ENCODE results near the gene ABCC2.
"Not testable (repeated sequence)": the region's sequence is repeated elsewhere in the genome, so short reads cannot be mapped to it uniquely, and the experiment has no call there.

ABCC2 gene

GRCh38 chr10:99809931-99810615, 27.6 kb downstream of the ABCC2 start:
- Histone ChIP-seq H3K27ac (ENCODE audit: low read depth, low read length) (no peak overlapping the region), H3K9me3 (ENCODE audit: insufficient read depth, low read depth, low read length) (0 out of 2 replicates have a peak, but pooled peaks cover 7% of the 10 kb centered on the region), H3K4me3 (ENCODE audit: low read length) (no peak overlapping the region), H3K9ac (ENCODE audit: low read depth, low read length) (no peak overlapping the region), H3K27me3 (ENCODE audit: insufficient read depth, low read length) (no peaks in the 10 kb centered on the region), H3K4me1 (ENCODE audit: insufficient read depth, low read length) (no peaks in the 10 kb centered on the region), H3K36me3 (ENCODE audit: insufficient read depth, low read length) (no peaks in the 10 kb centered on the region)
- 93% methylated on average over 7 of the region's 7 CpGs for WGBS

GRCh38 chr10:99812177-99812576, 29.7 kb downstream of the ABCC2 start:
- Histone ChIP-seq H3K36me3 (ENCODE audit: insufficient read depth, low read length) (no peaks in the 10 kb centered on the region), H3K27ac (ENCODE audit: low read depth, low read length) (no peak overlapping the region), H3K9ac (ENCODE audit: low read depth, low read length) (no peak overlapping the region), H3K4me3 (ENCODE audit: low read length) (no peak overlapping the region), H3K27me3 (ENCODE audit: insufficient read depth, low read length) (no peaks in the 10 kb centered on the region), H3K4me1 (ENCODE audit: insufficient read depth, low read length) (no peaks in the 10 kb centered on the region), H3K9me3 (ENCODE audit: insufficient read depth, low read depth, low read length) (0 out of 2 replicates have a peak, but pooled peaks cover 7% of the 10 kb centered on the region)
- WGBS: 95% methylated on average over 2 of the region's 2 CpGs

GRCh38 chr10:99814143-99814542, 31.7 kb downstream of the ABCC2 start:
- Histone ChIP-seq H3K4me3 (ENCODE audit: low read length) (no peak overlapping the region), H3K9me3 (ENCODE audit: insufficient read depth, low read depth, low read length) (0 out of 2 replicates have a peak, but pooled peaks cover 7% of the 10 kb centered on the region), H3K36me3 (ENCODE audit: insufficient read depth, low read length) (no peaks in the 10 kb centered on the region), H3K27ac (ENCODE audit: low read depth, low read length) (no peak overlapping the region), H3K9ac (ENCODE audit: low read depth, low read length) (no peak overlapping the region), H3K27me3 (ENCODE audit: insufficient read depth, low read length) (no peaks in the 10 kb centered on the region), H3K4me1 (ENCODE audit: insufficient read depth, low read length) (no peaks in the 10 kb centered on the region)
- 87% methylated on average over 5 of the region's 8 CpGs for WGBS

GRCh38 chr10:99815621-99816020, 33.2 kb downstream of the ABCC2 start:
- Histone ChIP-seq H3K9ac (ENCODE audit: low read depth, low read length) (no peak overlapping the region), H3K9me3 (ENCODE audit: insufficient read depth, low read depth, low read length) (0 out of 2 replicates have a peak, but pooled peaks cover 7% of the 10 kb centered on the region), H3K4me1 (ENCODE audit: insufficient read depth, low read length) (no peaks in the 10 kb centered on the region), H3K27ac (ENCODE audit: low read depth, low read length) (no peak overlapping the region), H3K27me3 (ENCODE audit: insufficient read depth, low read length) (no peaks in the 10 kb centered on the region), H3K36me3 (ENCODE audit: insufficient read depth, low read length) (no peaks in the 10 kb centered on the region), H3K4me3 (ENCODE audit: low read length) (no peak overlapping the region)
- WGBS: 99% methylated on average over 2 of the region's 2 CpGs

- Histone ChIP-seq H3K36me3 (ENCODE audit: insufficient read depth, low read length) (no peaks in the 10 kb centered on the region), H3K9ac (ENCODE audit: low read depth, low read length) (no peak overlapping the region), H3K9me3 (ENCODE audit: insufficient read depth, low read depth, low read length) (no peaks in the 10 kb centered on the region), H3K4me1 (ENCODE audit: insufficient read depth, low read length) (no peaks in the 10 kb centered on the region), H3K27ac (ENCODE audit: low read depth, low read length) (no peak overlapping the region), H3K4me3 (ENCODE audit: low read length) (no peak overlapping the region), H3K27me3 (ENCODE audit: insufficient read depth, low read length) (no peaks in the 10 kb centered on the region)
- 100% methylated on average over 2 of the region's 3 CpGs for WGBS
Measured at GRCh38 chr10:99827936-99828335, 45.5 kb downstream of the ABCC2 start.

- Histone ChIP-seq H3K36me3 (ENCODE audit: insufficient read depth, low read length) (no peaks in the 10 kb centered on the region), H3K4me3 (ENCODE audit: low read length) (no peak overlapping the region), H3K9me3 (ENCODE audit: insufficient read depth, low read depth, low read length) (no peaks in the 10 kb centered on the region), H3K27ac (ENCODE audit: low read depth, low read length) (no peak overlapping the region), H3K4me1 (ENCODE audit: insufficient read depth, low read length) (no peaks in the 10 kb centered on the region), H3K27me3 (ENCODE audit: insufficient read depth, low read length) (no peaks in the 10 kb centered on the region), H3K9ac (ENCODE audit: low read depth, low read length) (no peak overlapping the region)
- WGBS: 82% methylated on average over 2 of the region's 2 CpGs
Measured at GRCh38 chr10:99828464-99828863, 46.0 kb downstream of the ABCC2 start.

GRCh38 chr10:99832439-99832838, 50.0 kb downstream of the ABCC2 start:
- no peak overlapping the region for H3K4me3 ChIP-seq (ENCODE audit: low read length)
- no peak overlapping the region for H3K27ac ChIP-seq (ENCODE audit: low read depth, low read length)
- no peaks in the 10 kb centered on the region for H3K9me3 ChIP-seq (ENCODE audit: insufficient read depth, low read depth, low read length)
- H3K4me1 ChIP-seq (ENCODE audit: insufficient read depth, low read length): no peaks in the 10 kb centered on the region
- no peaks in the 10 kb centered on the region for H3K36me3 ChIP-seq (ENCODE audit: insufficient read depth, low read length)
- no peaks in the 10 kb centered on the region for H3K27me3 ChIP-seq (ENCODE audit: insufficient read depth, low read length)
- H3K9ac ChIP-seq (ENCODE audit: low read depth, low read length): no peak overlapping the region
- WGBS: 88% methylated on average over 2 of the region's 2 CpGs

- Histone ChIP-seq H3K9me3 (ENCODE audit: insufficient read depth, low read depth, low read length) (no peaks in the 10 kb centered on the region), H3K4me1 (ENCODE audit: insufficient read depth, low read length) (no peaks in the 10 kb centered on the region), H3K27ac (ENCODE audit: low read depth, low read length) (no peak overlapping the region), H3K36me3 (ENCODE audit: insufficient read depth, low read length) (no peaks in the 10 kb centered on the region), H3K27me3 (ENCODE audit: insufficient read depth, low read length) (no peaks in the 10 kb centered on the region), H3K9ac (ENCODE audit: low read depth, low read length) (no peak overlapping the region), H3K4me3 (ENCODE audit: low read length) (no peak overlapping the region)
- WGBS: 96% methylated on average over 4 of the region's 4 CpGs
Measured at GRCh38 chr10:99834410-99834809, 52.0 kb downstream of the ABCC2 start.

- H3K27ac ChIP-seq (ENCODE audit: low read depth, low read length): no peak overlapping the region
- no peaks in the 10 kb centered on the region for H3K27me3 ChIP-seq (ENCODE audit: insufficient read depth, low read length)
- 90% methylated on average over 8 of the region's 8 CpGs for WGBS
- no peak overlapping the region for H3K4me3 ChIP-seq (ENCODE audit: low read length)
- no peaks in the 10 kb centered on the region for H3K36me3 ChIP-seq (ENCODE audit: insufficient read depth, low read length)
- H3K9me3 ChIP-seq (ENCODE audit: insufficient read depth, low read depth, low read length): no peaks in the 10 kb centered on the region
- H3K9ac ChIP-seq (ENCODE audit: low read depth, low read length): no peak overlapping the region
- H3K4me1 ChIP-seq (ENCODE audit: insufficient read depth, low read length): no peaks in the 10 kb centered on the region
Measured at GRCh38 chr10:99835947-99836346, 53.5 kb downstream of the ABCC2 start.

GRCh38 chr10:99836711-99837110, 54.3 kb downstream of the ABCC2 start:
- no peak overlapping the region for H3K4me3 ChIP-seq (ENCODE audit: low read length)
- 97% methylated on average over 2 of the region's 2 CpGs for WGBS
- H3K9ac ChIP-seq (ENCODE audit: low read depth, low read length): no peak overlapping the region
- no peak overlapping the region for H3K27ac ChIP-seq (ENCODE audit: low read depth, low read length)
- no peaks in the 10 kb centered on the region for H3K36me3 ChIP-seq (ENCODE audit: insufficient read depth, low read length)
- H3K4me1 ChIP-seq (ENCODE audit: insufficient read depth, low read length): no peaks in the 10 kb centered on the region
- H3K9me3 ChIP-seq (ENCODE audit: insufficient read depth, low read depth, low read length): no peaks in the 10 kb centered on the region
- H3K27me3 ChIP-seq (ENCODE audit: insufficient read depth, low read length): no peaks in the 10 kb centered on the region

GRCh38 chr10:99840859-99841258, 58.4 kb downstream of the ABCC2 start:
- not testable (repeated sequence) for H3K36me3 ChIP-seq (ENCODE audit: insufficient read depth, low read length); H3K27ac ChIP-seq (ENCODE audit: low read depth, low read length); H3K9ac ChIP-seq (ENCODE audit: low read depth, low read length); H3K27me3 ChIP-seq (ENCODE audit: insufficient read depth, low read length); H3K4me3 ChIP-seq (ENCODE audit: low read length); H3K4me1 ChIP-seq (ENCODE audit: insufficient read depth, low read length); H3K9me3 ChIP-seq (ENCODE audit: insufficient read depth, low read depth, low read length)
- WGBS: 93% methylated on average over 2 of the region's 2 CpGs

- H3K27me3 ChIP-seq (ENCODE audit: insufficient read depth, low read length): no peaks in the 10 kb centered on the region
- no peak overlapping the region for H3K9ac ChIP-seq (ENCODE audit: low read depth, low read length)
- H3K4me1 ChIP-seq (ENCODE audit: insufficient read depth, low read length): no peaks in the 10 kb centered on the region; the same call in 1 of the 2 replicates
- WGBS: 94% methylated on average over 7 of the region's 7 CpGs
- no peaks in the 10 kb centered on the region for H3K36me3 ChIP-seq (ENCODE audit: insufficient read depth, low read length)
- H3K27ac ChIP-seq (ENCODE audit: low read depth, low read length): no peak overlapping the region
- H3K9me3 ChIP-seq (ENCODE audit: insufficient read depth, low read depth, low read length): no peaks in the 10 kb centered on the region
- H3K4me3 ChIP-seq (ENCODE audit: low read length): no peak overlapping the region
Measured at GRCh38 chr10:99841746-99842145, 59.3 kb downstream of the ABCC2 start.

Measured in HUES64 (cell line).